ENCODE data around the gene RAB31.

DNA sequence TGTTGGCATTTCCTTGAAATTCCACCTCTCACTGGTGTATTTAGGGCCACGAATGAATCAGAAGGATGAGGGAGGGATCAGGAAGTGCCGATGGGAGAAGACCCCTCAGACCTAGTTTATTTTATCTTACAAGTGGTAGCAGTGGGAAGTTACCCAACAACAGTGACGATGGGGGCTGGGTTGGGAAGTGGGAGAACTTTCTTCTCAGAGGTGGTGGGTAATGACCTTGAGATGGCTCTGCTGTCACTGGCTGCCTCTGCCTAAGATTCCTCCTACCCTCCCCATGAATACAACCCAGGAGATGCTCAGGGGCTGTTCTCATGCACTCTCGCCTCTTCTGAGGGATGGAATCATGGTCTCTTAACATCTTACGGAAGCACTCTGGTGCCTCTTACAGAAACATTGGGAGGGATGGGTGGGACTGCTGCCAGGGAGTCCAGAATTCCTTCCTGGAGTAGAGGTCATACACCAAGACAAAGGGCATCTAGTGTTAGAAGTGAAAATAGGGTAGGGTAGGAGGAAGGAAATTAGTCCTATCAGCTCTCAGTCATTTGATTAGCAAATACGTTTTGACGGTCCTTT is 119.2 kb downstream of the RAB31 start:
- TF ChIP-seq EP300 (IDR thresholded peaks at IDR 0.05; ENCODE audit: borderline replicate concordance in 1 of 2, low read depth in 1 of 2, low read length in 1 of 2) (no peak), TEAD4 (IDR thresholded peaks at IDR 0.05; ENCODE audit: borderline replicate concordance, insufficient read depth) (no peak), POLR2AphosphoS5 (IDR thresholded peaks at IDR 0.05; ENCODE audit: low read depth, low read length) (no peak), MXI1 (IDR thresholded peaks at IDR 0.05; ENCODE audit: low read depth, low read length) (no peak), TAF1 (IDR thresholded peaks at IDR 0.05; ENCODE audit: borderline replicate concordance, low read depth, low read length) (no peak), RFX5 (IDR thresholded peaks at IDR 0.05; ENCODE audit: low read length) (no peak), RAD21 (IDR thresholded peaks at IDR 0.05; ENCODE audit: low read length) (no peak), EZH2phosphoT487 (IDR thresholded peaks at IDR 0.05; ENCODE audit: borderline replicate concordance, low read depth) (no peak)
- TF ChIP-seq, protein P1, sequence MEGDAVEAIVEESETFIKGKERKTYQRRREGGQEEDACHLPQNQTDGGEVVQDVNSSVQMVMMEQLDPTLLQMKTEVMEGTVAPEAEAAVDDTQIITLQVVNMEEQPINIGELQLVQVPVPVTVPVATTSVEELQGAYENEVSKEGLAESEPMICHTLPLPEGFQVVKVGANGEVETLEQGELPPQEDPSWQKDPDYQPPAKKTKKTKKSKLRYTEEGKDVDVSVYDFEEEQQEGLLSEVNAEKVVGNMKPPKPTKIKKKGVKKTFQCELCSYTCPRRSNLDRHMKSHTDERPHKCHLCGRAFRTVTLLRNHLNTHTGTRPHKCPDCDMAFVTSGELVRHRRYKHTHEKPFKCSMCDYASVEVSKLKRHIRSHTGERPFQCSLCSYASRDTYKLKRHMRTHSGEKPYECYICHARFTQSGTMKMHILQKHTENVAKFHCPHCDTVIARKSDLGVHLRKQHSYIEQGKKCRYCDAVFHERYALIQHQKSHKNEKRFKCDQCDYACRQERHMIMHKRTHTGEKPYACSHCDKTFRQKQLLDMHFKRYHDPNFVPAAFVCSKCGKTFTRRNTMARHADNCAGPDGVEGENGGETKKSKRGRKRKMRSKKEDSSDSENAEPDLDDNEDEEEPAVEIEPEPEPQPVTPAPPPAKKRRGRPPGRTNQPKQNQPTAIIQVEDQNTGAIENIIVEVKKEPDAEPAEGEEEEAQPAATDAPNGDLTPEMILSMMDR (IDR thresholded peaks at IDR 0.05), result no peak
- TF ChIP-seq, protein P2, sequence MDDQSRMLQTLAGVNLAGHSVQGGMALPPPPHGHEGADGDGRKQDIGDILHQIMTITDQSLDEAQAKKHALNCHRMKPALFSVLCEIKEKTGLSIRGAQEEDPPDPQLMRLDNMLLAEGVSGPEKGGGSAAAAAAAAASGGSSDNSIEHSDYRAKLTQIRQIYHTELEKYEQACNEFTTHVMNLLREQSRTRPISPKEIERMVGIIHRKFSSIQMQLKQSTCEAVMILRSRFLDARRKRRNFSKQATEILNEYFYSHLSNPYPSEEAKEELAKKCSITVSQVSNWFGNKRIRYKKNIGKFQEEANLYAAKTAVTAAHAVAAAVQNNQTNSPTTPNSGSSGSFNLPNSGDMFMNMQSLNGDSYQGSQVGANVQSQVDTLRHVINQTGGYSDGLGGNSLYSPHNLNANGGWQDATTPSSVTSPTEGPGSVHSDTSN (IDR thresholded peaks at IDR 0.05), result no peak
- TF ChIP-seq, protein P3, sequence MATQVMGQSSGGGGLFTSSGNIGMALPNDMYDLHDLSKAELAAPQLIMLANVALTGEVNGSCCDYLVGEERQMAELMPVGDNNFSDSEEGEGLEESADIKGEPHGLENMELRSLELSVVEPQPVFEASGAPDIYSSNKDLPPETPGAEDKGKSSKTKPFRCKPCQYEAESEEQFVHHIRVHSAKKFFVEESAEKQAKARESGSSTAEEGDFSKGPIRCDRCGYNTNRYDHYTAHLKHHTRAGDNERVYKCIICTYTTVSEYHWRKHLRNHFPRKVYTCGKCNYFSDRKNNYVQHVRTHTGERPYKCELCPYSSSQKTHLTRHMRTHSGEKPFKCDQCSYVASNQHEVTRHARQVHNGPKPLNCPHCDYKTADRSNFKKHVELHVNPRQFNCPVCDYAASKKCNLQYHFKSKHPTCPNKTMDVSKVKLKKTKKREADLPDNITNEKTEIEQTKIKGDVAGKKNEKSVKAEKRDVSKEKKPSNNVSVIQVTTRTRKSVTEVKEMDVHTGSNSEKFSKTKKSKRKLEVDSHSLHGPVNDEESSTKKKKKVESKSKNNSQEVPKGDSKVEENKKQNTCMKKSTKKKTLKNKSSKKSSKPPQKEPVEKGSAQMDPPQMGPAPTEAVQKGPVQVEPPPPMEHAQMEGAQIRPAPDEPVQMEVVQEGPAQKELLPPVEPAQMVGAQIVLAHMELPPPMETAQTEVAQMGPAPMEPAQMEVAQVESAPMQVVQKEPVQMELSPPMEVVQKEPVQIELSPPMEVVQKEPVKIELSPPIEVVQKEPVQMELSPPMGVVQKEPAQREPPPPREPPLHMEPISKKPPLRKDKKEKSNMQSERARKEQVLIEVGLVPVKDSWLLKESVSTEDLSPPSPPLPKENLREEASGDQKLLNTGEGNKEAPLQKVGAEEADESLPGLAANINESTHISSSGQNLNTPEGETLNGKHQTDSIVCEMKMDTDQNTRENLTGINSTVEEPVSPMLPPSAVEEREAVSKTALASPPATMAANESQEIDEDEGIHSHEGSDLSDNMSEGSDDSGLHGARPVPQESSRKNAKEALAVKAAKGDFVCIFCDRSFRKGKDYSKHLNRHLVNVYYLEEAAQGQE (IDR thresholded peaks at IDR 0.05; ENCODE audit: low read depth, low read length), result no peak

All from SK-N-SH (cell line).